Measurements from ENCODE around the gene MUC5AC.
"Not testable (repeated sequence)": the region's sequence is repeated elsewhere in the genome, so short reads cannot be mapped to it uniquely, and the experiment has no call there.

Gene MUC5AC

DNA sequence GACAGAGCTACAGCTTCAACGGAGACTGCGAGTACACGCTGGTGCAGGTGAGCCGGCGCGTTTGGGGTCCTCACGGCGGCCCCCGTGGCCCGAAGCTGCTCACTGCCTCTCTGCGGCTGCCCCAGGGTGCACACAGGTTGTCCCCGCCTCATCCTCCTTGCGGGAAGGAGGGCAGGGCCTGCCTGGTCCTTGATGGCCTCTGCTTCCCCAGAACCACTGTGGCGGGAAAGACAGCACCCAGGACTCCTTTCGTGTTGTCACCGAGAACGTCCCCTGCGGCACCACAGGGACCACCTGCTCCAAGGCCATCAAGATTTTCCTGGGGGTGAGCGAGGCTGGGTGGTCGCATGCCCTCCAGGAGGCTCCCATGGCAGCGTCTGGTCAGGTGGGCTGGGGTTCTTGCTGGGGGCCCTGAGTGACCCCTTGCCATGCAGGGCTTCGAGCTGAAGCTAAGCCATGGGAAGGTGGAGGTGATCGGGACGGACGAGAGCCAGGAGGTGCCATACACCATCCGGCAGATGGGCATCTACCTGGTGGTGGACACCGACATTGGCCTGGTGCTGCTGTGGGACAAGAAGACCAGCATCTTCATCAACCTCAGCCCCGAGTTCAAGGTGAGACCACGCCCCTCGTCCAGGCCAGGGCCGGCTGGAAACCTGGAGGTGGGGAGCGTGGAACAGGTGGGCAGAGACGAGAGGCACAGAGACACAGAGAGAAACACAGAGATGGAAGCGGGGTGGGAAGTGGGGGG lies 19.4 kb downstream of the MUC5AC start:
- no peak for DNase-seq (ENCODE audit: low spot score)

DNA sequence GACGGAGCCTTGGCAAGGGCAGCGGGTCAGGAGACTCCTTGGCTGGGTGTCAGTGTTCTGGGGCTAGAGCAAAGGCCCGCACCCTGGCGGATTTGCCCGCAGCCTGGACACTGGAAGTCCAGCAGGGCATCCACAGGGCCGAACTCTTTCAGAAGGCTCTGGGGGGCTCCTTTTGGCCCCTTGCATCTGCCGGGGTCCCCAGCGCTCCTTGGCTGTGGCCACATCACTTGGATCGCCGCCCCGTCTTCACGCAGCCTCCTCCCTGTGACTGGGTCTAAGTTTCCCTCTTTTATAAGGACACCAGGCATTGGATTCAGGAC lies 20.0 kb downstream of the MUC5AC start:
- DNase-seq (ENCODE audit: low spot score), result no peak

DNA sequence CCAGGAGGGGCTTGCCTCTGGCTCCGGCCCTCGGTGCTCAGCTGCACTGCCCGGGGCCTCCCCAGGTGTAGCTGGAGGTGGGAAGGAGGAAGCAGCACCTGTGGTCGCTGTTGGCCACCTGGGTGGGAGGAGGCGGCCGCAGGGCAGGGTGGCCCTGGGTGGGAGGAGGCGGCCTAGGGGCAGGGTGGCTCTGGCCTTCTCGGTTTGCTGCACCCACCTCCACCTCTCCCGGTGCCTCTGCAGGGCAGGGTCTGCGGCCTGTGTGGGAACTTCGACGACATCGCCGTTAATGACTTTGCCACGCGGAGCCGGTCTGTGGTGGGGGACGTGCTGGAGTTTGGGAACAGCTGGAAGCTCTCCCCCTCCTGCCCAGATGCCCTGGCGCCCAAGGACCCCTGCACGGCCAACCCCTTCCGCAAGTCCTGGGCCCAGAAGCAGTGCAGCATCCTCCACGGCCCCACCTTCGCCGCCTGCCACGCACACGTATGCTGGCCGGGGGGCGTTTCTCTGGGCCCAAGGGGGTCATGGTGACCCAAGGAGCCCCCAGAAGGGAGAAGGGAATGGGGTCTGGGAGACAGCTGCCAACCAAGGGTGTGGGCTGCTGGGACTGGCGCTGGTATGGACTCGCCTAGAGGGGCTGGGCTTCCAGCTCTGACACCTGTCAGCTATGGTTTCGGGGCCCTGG lies 20.6 kb downstream of the MUC5AC start:
- no peak for DNase-seq (ENCODE audit: low spot score)

DNA sequence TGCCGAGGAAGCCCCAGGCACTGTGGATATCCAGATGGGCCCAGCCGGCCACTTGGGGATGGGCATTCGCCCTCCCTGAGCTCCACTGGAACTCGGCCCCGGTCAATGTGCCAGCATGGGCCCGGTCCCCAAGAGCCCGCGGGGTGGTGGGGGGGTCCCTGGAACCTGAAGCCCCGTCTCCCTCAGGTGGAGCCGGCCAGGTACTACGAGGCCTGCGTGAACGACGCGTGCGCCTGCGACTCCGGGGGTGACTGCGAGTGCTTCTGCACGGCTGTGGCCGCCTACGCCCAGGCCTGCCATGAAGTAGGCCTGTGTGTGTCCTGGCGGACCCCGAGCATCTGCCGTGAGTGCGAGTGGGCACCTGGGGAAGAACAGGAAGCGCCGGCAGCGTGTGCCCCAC lies 21.2 kb downstream of the MUC5AC start:
- no peak for DNase-seq (ENCODE audit: low spot score)

DNA sequence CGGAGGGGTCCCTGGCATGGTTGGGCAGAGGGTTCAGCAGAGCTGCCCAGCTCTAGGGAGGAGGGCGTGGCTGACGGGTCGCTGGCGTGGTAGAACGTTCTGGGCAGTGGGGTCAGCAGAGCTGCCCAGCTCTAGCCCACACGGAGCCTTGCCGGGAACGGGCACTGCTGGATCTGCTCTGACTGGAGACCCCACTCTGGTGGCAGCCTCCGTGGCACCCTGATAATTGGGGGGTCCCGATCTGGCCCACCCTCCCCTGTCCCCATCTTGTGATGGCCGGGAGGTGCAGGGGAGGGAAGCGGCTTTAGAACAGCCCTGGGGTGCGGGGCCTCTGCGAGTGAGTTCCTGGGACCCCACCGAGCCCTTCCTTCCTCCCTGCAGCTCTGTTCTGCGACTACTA lies 21.9 kb downstream of the MUC5AC start:
- DNase-seq (ENCODE audit: low spot score), result no peak

DNA sequence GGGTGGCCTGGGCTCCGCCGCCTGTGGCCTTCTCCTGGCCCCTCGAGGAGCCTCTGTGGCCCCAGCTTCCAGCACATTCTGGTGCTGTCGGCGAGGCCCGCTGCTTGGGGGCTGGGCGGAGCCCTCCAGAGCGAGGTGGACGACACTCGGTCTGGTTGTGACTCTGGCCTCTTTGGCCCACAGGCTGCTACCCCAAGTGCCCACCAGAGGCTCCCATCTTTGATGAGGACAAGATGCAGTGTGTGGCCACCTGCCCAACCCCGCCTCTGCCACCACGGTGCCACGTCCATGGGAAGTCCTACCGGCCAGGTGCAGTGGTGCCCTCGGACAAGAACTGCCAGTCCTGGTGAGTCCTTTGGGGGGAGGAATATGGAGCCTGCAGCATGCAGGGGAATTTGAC lies 22.4 kb downstream of the MUC5AC start:
- no peak for DNase-seq (ENCODE audit: low spot score)

DNA sequence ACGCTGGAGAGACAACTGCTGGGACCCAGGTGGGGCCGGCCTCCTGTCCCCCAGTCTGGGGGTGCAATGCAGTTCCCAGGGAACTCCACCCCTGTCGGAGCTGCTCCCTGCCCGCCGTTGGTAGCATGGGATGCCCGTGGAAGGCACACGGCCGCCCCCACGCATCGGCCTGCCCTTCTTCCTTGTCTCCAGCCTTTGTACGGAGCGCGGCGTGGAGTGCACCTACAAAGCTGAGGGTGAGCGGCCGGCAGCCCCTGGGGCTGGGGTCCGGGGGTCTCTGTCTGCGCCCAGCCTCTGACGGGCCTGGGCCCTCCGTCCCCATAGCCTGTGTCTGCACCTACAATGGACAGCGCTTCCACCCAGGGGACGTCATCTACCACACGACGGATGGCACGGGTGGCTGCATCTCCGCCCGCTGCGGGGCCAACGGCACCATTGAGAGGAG lies 23.2 kb downstream of the MUC5AC start:
- DNase-seq (ENCODE audit: low spot score), result no peak

DNA sequence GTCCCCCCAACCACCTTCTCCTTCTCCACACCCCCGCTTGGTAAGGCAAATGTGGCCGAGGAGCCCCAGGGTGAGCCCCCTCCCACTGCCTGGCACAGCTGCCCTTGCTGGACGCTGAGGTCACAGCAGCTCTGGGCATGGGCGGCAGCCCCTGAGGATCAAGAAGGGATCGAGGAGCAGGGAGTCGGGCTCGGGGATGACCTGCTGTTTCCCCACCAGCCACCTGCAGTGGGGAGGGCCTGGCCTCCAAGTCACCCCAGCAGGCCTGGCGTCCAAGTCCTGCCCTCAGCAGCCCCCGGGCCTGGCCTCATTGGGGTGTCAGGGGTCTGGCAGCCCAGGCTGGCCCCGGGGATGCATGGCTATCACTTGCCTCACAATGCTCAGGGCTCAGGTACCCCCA lies 23.7 kb downstream of the MUC5AC start:
- DNase-seq (ENCODE audit: low spot score), result no peak

DNA sequence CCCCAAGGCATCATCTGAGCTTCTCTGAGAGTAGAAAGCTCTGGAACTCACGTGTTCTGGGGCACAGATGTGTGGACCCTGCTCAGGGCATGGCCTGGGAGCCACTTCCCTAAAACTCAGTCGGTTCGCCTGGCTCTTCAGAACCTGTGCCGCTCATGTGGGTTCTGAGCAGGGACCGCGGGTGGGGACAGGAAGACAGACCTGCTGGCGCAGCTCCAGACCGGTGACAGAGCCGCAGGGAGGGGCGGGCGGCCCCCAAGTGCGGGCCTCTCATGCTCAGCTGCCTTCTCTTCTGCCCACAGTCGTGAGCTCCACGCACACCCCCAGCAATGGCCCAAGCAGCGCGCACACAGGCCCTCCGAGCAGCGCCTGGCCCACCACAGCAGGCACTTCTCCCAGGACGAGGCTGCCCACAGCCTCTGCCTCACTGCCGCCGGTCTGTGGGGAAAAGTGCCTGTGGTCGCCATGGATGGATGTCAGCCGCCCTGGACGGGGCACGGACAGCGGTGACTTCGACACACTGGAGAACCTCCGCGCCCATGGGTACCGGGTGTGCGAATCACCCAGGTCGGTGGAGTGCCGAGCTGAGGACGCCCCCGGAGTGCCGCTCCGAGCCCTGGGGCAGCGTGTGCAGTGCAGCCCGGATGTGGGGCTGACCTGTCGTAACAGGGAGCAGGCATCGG lies 24.2 kb downstream of the MUC5AC start:
- DNase-seq (ENCODE audit: low spot score), result no peak

DNA sequence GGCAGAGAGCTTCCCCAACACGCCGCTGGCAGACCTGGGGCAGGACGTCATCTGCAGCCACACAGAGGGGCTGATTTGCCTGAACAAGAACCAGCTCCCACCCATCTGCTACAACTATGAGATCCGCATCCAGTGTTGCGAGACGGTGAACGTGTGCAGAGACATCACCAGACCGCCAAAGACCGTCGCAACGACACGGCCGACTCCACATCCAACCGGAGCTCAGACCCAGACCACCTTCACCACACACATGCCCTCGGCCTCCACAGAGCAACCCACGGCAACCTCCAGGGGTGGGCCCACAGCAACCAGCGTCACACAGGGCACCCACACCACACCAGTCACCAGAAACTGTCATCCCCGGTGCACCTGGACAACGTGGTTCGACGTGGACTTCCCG lies 26.4 kb downstream of the MUC5AC start:
- DNase-seq (ENCODE audit: low spot score), result not testable (repeated sequence)

DNA sequence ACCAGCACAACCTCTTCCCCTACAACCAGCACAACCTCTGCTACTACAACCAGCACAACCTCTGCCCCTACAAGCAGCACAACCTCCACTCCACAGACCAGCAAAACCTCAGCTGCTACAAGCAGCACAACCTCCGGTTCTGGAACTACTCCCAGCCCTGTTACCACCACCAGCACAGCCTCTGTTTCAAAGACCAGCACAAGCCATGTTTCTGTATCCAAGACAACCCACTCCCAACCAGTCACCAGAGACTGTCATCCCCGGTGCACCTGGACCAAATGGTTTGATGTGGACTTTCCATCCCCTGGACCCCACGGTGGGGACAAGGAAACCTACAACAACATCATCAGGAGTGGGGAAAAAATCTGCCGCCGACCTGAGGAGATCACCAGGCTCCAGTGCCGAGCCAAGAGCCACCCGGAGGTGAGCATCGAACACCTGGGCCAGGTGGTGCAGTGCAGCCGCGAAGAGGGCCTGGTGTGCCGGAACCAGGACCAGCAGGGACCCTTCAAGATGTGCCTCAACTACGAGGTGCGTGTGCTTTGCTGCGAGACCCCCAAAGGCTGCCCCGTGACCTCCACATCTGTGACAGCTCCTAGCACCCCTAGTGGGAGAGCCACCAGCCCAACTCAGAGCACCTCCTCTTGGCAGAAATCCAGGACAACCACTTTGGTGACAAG lies 30.8 kb downstream of the MUC5AC start:
- DNase-seq (ENCODE audit: low spot score), result not testable (repeated sequence)

DNA sequence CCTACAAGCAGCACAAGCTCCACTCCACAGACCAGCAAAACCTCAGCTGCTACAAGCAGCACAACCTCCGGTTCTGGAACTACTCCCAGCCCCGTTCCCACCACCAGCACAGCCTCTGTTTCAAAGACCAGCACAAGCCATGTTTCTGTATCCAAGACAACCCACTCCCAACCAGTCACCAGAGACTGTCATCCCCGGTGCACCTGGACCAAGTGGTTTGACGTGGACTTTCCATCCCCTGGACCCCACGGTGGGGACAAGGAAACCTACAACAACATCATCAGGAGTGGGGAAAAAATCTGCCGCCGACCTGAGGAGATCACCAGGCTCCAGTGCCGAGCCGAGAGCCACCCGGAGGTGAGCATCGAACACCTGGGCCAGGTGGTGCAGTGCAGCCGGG lies 32.1 kb downstream of the MUC5AC start:
- not testable (repeated sequence) for DNase-seq (ENCODE audit: low spot score)

DNA sequence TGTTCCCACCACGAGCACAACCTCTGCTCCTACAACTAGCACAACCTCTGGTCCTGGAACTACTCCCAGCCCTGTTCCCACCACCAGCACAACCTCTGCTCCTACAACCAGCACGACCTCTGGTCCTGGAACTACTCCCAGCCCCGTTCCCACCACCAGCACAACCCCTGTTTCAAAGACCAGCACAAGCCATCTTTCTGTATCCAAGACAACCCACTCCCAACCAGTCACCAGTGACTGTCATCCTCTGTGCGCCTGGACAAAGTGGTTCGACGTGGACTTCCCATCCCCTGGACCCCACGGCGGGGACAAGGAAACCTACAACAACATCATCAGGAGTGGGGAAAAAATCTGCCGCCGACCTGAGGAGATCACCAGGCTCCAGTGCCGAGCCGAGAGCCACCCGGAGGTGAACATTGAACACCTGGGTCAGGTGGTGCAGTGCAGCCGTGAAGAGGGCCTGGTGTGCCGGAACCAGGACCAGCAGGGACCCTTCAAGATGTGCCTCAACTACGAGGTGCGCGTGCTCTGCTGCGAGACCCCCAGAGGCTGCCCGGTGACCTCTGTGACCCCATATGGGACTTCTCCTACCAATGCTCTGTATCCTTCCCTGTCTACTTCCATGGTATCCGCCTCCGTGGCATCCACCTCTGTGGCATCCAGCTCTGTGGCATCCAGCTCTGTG lies 34.2 kb downstream of the MUC5AC start:
- DNase-seq (ENCODE audit: low spot score), result not testable (repeated sequence)

DNA sequence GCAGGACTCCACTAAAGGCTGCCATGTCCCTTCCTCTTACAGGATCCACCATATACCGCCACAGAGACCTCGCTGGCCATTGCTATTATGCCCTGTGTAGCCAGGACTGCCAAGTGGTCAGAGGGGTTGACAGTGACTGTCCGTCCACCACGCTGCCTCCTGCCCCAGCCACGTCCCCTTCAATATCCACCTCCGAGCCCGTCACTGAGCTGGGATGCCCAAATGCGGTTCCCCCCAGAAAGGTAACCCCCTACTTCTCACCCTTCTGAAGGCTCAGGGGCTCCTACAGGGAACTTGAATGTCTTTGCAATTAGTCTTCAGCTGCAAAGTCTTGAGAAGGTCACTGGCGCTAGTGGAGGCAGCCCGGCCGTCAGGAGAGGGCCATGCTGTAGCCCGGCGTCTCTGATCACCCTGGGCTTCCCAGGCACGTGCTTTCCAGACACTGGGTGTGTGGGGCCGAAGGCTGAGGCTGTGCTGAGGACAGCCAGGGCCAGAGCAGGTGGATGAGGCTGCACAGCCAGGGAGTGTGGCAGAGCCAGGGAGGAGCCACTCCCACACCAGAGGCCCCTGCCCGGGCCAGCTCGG lies 35.1 kb downstream of the MUC5AC start:
- DNase-seq (ENCODE audit: low spot score), result no peak

DNA sequence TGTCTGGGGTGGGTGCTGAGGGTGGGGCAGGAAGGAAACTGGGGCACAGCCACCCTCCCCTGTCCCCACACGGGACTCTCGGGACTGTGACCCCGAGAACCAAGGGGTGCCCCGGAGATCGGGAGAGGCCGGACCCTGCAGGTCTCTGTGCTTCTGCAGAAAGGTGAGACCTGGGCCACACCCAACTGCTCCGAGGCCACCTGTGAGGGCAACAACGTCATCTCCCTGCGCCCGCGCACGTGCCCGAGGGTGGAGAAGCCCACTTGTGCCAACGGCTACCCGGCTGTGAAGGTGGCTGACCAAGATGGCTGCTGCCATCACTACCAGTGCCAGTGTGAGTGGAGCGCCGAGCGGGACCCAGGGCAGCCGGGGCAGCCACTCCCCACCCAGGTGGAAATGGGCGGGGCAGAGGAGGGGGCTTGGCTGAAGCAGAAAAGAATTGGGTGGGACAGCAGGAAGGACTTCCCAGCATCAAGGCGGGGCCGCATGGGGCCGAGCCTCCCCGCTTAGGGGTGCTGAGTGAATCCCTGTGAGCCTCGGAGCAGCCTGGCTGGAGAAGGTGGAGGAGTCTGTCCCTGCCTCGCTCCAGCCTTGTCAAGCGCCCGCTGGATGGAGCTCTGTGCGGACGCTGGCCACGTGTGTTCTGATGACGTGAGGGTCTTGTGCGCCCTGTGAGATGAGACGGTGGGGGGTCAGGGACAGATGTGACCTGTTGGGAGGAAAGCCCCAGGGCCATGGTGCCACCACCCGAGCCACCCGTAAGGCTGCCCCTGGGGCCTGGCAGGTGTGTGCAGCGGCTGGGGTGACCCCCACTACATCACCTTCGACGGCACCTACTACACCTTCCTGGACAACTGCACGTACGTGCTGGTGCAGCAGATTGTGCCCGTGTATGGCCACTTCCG lies 35.8 kb downstream of the MUC5AC start:
- DNase-seq (ENCODE audit: low spot score), result no peak

DNA sequence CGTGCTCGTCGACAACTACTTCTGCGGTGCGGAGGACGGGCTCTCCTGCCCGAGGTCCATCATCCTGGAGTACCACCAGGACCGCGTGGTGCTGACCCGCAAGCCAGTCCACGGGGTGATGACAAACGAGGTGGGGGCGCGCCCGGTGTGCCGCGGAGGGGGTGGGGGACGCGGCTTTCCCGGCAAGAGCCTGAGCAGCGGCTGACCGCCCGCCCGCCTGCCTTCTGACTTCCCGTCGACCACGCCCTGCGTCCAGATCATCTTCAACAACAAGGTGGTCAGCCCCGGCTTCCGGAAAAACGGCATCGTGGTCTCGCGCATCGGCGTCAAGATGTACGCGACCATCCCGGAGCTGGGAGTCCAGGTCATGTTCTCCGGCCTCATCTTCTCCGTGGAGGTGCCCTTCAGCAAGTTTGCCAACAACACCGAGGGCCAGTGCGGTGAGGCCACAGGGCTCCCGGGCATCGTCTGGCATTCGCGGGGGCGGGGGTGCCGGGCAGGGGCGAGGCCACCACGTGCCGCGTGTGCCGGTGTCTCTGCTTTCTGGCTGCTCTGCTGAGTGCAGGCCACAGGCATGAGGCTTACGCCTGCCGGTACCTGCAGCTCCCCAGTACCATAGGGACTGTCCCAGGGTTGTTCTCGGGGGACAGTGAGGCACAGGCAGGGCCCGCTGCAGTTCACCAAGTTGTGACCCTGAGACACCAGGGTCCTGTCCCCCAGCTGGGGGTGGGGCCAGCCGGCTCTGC lies 36.7 kb downstream of the MUC5AC start:
- no peak for DNase-seq (ENCODE audit: low spot score)

DNA sequence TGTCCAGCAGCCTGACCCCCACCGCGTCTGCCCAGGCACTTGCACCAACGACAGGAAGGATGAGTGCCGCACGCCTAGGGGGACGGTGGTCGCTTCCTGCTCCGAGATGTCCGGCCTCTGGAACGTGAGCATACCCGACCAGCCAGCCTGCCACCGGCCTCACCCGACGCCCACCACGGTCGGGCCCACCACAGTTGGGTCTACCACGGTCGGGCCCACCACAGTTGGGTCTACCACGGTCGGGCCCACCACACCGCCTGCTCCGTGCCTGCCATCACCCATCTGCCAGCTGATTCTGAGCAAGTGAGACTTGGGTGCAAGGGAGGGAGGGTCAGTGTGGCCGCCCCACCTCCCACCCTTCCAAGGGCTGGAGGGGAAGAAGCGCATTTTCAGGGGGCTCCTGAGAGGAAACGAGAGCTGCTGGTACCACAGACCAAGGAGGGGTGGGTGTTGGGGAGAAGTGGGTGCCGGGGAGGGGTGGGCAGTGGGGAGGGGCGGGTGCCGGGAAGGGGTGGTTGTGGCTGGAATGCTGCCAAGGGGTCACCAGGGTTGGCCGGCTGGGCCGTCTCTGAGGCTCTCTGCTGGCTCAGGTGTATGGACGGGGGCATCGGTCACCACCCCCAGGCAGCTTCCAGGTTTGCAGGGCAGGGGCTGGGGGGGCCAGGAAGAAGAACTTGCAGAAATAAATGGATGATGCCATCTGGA lies 37.4 kb downstream of the MUC5AC start:
- no peak for DNase-seq (ENCODE audit: low spot score)

DNA sequence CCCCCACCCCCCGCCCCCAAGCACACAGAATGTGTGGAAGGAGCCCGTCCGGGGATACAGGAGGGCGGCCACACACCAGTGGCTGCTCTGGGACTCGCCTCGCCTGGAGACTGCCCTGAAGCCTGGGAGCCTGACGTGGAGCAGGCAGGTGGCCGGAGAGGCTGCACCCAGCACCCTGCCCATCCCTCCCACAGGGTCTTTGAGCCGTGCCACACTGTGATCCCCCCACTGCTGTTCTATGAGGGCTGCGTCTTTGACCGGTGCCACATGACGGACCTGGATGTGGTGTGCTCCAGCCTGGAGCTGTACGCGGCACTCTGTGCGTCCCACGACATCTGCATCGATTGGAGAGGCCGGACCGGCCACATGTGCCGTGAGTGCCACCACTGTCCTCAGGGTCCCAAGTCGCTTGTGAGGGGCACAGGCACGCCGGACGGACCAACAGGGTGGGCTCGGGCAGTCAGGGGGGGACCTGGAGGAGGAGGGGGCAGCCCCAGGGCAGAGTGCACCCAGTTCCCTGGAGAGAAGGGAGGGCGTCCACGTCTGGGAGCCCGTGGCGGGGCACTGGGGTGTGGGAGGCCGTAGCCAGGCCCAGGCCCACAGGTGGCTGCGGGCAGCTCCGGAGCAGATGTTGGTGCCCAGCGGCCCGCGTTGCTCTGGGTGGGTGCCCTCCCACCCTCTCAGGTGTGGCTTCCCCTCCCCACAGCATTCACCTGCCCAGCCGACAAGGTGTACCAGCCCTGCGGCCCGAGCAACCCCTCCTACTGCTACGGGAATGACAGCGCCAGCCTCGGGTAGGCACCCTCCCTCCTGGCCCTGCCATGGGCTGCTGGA lies 38.1 kb downstream of the MUC5AC start:
- no peak for DNase-seq (ENCODE audit: low spot score)

All from putamen (tissue), 1 donor.